Measurements from ENCODE around the gene USF3.

USF3 gene

DNA sequence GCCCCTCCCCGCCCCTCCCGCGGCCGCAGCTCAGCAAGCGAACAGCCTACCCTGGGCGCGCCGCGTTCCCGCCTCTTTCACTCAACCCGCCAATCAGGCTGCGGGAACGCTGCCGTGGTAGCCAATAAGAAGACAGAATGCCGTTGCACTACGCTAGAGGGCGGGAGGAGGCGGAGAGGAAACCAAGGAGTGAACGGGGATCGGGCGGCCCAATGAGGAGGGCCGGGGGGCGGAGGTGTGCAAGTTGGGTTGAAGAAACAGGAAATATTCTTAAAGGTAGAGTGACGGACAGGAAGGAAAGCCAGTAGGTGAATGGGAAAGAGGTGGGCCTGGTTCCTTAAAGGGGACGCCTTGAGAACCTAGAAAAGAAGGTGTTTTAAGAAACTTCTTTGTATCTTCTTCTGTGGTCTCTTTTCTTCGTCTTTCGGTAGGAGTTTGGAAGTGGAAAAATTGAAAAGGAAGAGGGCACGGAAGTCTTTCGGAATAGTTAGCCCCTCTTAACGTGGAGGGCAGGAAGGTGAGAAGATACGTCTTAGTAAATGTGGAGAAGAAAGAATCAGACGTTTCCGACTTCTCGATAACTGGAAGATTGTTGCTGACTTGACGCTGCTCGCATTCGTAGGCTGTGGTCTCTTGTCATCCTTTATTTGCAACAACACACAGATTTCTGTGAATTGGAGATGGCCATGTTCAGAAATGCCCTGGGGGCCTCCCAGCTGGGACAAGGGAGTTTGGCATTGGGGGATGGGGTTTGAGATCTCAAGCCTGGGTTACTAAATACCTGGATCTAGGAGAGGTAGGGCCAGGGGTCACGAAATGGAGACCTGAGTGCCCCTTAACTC lies 437 bp upstream of the USF3 start:
- DNase-seq (ENCODE audit: low spot score), result peak; percentile 99

DNA sequence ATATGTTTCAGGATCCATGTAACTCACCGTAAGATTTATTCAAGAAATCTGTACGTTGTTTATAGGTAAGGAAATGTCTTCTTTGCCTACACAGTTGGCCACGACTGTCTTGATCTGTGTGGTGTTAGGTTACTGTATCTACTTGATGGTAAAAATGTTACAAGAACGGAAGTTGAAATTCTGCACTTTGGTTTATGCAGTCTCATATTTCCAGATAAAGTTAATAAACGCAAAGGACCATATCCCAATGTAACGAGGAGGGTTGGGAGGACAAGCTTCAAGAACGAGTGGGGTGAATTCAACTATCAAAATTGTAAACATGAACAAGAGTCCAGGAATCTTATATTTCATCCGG lies 1.0 kb downstream of the USF3 start:
- no peak for DNase-seq (ENCODE audit: low spot score)

DNA sequence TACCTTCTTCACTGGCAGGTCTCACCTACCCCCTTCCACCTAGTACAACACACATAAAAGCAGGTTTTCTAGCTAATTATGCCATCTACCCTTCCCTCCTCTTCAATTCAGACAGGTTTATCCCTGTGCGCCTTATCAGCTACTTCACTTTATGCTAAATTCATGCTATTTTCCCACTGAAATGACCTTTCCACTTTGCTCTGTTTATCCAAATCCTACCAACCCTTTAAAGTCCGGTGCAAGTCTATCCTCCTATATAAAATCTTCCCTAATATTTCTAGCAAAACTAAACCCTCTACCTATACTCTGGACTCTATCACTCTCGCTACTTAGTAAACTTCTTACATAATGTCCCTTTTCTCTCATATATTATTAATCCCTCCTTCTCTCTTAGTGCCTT lies 6.0 kb downstream of the USF3 start:
- no peak for DNase-seq (ENCODE audit: low spot score)

DNA sequence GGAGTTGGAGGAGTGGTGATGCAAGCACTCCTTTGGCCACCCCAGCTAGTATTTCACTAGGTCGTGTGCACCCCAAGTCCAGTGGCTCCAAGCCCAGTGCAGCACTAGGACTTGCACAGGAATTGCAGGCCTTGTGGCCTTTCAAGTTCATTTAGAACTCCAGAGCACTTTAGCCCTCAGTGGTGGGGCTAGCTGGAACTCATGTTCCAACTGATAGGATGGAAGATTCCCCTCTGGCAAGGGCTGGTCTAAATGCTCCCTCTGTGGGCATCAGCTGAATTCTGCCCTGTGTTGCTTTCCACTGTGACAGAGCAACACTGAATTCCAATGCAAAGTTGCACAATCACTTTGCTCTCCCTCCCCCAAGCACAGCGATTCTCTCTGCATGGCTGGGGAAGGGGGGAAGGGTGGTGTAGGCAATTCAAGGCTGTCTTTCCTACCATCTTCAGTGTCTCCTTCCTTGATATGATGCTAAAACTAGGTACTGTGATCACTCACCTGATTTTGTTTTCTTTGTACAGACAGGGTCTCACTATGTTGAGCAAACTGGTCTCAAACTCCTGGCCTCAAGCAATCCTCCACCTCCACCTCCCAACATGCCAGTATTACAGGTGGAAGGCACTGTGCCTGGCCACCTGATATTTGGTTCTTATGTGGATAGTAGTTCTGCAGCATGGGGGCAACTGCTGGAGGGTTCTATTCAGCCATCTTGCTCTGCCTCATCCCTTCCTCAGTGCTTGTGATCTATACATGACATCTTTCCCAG lies 10.3 kb downstream of the USF3 start:
- DNase-seq (ENCODE audit: low spot score), result no peak

DNA sequence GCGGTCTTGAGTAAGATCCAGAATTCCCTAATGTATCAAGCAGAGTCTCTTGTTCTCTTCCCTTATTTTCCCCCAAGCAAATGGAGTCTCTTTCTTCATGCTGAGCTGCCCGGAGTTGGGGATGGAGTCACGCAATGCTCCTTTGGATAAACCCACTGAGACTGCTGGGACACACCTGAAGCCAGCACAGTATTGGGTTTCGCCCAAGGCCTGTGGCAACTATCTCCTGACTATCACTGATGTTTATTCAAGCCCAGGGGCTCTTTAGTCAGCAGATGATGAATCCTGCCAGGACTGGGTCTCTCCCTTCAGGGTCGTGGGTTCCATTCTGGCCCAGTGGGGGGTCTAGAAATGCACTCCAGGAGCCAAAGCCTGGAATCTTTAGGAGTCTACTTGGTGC lies 11.3 kb downstream of the USF3 start:
- no peak for DNase-seq (ENCODE audit: low spot score)

DNA sequence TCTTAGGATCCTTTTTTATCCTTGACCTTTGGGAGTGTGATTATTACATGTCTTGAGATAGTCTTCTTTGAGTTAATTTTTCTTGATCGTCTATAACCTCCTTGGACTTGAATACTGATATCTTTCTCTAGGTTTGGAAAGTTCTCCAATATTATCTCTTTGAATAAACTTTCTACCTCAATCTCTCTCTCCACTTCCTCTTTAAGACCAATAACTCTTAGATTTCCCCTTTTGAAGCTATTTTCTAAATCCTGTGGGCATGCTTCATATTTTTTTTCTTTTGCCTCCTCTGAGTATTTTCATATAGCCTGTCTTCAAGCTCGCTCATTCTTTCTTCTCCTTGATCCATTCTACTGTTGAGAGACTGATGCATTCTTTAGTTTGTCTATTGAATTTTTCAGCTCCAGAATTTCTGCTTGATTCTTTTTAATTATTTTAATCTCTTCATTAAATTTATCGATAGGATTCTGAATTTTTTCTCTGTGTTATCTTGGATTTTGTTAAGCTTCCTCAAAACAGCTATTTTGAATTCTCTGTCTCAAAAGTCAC lies 12.1 kb downstream of the USF3 start:
- no peak for DNase-seq (ENCODE audit: low spot score)

DNA sequence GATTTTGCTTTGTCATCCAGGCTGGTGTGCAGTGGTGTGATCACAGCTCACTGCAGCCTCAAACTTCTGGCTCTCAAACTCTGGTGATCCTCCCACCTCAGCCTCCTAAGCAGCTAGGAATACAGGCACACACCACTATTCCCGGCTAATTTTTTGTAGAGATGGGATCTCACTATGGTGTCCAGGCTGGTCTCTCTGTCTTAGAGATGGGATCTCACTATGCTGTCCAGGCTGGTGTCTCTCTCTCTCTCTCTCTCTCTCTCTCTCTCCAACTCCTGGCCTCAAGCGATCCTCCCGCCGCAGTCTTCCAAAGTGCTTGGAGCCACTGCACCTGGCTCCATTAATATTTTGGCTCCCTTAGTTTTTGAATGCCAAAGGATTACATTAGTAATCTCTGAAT lies 17.7 kb downstream of the USF3 start:
- no peak for DNase-seq (ENCODE audit: low spot score)

DNA sequence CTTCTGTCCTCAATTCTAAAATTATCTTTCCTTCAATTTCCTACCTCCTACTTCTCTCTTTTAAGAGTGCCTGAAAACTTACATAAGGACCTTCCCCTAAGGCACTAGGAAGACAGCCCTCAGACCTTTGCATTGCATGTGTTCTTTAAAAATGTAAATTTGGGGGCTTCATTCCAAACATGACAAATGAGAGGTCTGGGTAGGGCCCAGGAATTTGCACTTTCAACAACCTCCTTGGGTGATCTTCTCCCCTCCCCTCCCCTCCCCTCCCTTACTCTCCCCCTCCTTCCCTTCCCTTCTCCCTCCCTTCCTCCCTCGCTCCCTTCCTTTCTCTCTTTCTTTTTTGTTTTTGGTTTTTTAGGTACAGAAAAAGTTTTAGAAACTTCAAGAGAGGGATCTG lies 18.7 kb downstream of the USF3 start:
- DNase-seq (ENCODE audit: low spot score), result no peak

DNA sequence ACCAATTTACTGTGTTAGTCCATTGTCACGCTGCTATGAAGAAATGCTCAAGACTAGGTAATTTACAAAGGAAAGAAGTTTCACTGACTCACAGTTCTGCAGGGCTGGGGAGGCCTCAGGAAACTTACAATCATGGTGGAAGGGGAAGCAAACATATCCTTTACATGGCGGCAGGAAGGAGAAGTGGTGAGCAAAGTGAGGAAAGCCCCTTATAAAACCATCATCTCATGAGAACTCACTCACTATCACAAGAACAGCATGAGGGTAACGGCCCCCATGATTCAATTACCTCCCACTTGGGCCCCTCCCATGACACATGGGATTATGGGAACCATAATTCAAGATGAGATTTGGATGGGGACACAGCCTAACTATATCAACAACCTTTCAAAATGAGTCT lies 20.2 kb downstream of the USF3 start:
- DNase-seq (ENCODE audit: low spot score), result no peak

DNA sequence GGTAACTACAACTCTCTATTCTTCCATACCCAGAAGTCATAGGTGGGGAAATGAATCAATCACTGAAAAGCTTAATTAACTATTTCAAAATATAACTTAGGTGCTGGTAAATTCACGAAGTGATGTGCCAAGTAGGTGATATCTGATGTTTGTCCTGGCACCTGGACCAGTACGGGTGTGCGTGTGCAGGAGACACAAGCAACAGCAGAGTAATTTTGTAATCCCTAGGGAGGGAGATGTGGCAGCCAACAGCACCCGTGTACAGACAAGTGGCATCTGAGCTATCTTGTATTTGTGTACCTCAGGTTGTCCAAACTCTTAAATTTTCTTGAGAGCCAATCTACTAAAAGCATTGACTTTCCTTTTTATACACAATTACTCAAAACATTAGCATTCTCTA lies 22.8 kb downstream of the USF3 start:
- DNase-seq (ENCODE audit: low spot score), result no peak

DNA sequence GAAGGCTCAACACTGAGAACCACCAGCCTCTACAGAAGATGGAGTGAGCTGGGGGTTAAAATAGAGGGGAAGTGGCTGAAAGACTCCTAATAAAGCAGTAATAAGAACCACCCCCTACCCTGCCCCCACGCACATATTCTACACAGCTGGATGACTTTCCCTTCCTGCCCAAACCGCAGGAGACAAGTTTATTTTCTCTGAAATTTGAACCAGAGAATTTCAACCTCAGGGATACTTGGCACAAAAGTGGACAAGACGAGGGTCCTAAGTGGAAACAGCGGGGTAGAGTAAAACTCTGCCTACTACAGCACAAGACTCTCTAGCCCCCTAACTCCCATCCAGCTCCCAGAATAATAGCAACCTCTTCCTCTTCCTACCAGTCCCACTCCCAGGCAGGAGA lies 28.4 kb downstream of the USF3 start:
- DNase-seq (ENCODE audit: low spot score), result no peak

DNA sequence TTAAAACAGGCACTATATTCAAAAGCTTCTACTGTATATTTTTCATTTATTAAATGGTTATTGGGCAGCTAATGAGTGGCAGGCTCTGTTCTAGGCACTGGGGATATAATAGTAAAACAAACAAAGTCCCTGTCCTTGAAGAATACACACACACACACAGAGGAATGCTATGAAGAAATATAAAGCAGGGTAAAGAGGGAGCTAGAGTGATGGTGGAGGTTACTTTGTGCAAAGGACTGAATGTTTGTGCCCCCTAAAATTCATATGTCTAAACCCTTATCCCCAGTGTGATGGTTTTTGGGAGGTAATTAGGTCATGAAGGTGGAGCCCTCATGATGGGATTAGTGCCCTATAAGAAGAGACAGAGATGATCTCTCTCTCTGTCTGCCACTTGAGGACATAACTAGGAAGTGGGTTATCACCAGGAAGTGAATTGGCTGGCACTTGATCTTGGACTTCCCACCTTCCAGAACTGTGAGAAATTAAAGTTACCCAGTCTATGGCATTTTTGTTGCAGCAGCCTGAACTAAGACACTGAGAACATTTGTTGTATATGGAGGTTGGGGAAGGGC lies 31.8 kb downstream of the USF3 start:
- DNase-seq (ENCODE audit: low spot score), result no peak

DNA sequence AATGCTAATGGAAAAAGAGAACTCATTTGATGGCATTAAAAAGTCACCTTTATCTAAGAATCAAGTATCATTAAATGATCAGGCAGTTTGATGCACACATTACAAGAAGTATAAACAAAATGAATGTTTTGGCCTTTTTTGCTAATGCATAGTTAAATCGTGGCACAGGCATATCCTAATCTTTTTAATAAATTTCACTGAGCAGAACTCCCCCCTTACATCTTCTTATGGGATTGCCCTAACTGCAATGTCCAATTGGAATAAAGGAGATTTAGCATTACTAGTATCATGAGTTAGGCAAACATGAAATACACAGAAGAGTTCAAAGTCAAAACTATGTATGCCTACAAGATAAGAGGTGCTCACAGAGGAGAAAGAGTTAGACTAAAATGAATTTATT lies 32.7 kb downstream of the USF3 start:
- no peak for DNase-seq (ENCODE audit: low spot score)

DNA sequence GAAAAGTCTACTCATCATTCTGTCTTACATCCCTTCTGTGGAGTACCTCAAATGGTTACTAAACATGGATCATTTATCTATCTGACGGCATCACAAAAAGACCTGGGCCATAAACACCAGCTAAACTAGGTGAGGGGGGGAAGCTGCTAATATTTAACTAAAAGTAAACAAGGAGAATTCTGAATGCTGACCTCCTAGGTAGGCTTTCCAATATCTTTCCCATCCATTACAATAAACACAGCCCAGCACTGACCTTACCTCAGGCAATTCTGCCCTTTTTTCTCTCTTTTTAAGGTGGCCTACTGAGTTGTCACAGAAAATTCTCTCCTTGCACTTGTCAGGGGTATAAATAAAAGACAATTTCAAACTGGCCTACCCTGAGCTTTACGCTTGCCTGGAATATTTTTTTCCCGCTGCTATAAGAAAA lies 33.1 kb downstream of the USF3 start:
- DNase-seq (ENCODE audit: low spot score), result no peak

DNA sequence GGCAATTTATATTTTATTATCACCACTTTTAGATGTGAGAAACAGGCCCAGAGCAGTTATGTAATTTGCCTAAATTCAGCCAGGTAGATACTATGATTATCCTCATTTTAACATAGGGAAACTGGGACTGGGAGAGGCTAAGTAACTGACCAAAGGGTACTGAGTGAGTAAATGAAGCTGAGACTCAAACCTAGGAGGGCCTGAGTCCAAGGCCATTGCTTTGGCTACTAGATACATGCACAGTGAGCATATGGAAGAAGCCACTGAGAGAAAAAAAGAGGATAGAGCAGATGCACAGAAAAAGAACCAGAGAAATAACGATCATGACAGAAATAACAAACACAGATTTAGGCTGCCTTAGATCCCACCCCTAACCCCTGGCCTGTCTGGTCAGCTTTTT lies 33.6 kb downstream of the USF3 start:
- DNase-seq (ENCODE audit: low spot score), result no peak

DNA sequence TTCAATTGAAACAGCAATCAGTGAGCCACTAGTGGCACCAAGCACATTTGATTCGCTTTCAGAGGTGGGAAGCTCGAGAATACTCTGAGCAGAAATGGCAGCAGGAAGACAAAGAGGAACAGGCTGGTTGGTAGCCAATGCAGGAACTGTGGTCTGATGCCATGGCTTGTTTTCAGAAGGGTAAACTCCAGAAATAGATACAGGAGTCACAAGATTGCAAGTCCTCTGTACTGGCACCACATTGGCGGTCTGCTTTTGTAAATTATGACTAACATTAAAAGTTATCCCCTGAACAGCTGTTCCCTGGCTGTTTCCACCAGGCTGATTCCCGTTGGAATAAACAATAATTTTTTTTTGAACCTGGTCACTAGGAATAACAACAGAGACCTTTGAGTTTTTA lies 35.5 kb downstream of the USF3 start:
- DNase-seq (ENCODE audit: low spot score), result no peak

DNA sequence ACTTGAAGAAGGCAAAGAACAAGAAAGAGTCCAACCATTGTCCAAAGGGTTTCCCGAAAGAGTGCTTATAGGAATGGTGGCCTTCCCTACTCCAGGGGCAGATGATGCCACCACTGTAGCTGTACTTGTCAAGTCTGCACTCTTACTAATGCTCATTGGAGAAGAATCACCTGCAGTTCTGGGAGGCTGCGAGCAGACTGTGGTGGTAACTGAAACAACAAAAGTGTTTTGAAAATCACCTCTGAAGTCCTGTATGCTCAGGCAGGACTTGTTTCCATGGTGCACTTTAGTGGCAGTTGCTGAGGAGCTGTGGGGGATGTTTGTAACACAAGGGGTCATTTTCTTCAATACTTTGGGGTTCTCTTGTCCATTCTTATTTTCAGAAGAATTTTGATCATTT lies 36.0 kb downstream of the USF3 start:
- DNase-seq (ENCODE audit: low spot score), result no peak

DNA sequence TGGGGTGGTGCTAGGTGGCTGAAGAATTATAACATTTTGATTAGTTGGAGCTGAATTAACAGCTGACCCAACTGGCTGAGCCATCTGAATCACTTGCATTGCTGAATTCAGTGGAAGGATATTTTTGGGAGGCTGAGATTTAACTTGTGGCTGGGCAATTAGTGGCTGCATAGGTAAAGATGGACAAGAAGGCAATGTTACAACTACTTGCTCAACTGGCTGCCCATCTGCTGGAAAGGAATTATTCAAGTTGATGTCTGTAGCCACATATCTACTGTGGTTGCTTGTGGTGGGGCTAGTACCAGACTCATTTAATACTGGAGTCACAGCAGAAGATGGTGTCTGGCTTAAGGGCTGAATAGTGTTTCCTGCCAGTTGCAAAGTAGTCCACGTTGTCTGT lies 36.4 kb downstream of the USF3 start:
- DNase-seq (ENCODE audit: low spot score), result no peak

DNA sequence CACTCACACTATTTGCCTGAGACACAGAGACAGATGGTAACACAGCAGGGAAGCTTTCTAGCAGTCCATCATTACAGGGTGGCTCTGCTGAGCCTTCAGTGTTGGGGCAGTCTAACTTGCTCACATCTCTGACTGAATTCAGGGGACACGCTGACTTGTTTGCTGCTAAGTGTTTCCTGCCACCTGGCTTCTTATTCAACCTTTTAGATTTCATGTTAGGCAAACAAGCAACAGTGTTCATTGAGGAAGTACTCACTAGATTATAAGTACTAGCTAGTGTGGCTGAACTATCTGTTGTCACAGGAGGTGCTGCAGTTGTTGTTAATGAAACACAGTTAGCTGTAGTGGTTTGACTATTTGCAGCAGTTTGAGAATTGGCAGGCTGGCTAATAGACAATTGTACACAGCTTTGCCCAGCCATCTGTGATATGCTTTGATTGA lies 37.3 kb downstream of the USF3 start:
- DNase-seq (ENCODE audit: low spot score), result no peak

DNA sequence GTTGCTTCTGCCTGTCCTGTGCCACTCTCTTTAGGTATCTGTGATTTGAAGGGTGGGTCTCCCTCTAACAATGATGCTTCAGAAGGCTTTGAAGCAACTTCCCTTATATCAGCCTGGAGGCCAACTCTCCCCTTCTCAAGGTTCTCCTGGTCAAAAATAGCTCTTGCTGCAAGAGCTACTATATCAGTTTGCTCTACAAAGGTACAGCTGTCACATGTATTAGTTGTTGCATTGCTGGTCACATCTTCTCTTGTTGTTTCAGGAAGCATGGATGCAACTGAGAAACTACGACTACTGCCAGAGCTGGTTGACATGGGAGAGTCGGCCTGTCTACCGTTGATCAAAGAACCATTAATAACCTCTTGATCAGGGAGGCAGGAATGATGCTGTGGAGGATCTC lies 38.3 kb downstream of the USF3 start:
- no peak for DNase-seq (ENCODE audit: low spot score)

DNA sequence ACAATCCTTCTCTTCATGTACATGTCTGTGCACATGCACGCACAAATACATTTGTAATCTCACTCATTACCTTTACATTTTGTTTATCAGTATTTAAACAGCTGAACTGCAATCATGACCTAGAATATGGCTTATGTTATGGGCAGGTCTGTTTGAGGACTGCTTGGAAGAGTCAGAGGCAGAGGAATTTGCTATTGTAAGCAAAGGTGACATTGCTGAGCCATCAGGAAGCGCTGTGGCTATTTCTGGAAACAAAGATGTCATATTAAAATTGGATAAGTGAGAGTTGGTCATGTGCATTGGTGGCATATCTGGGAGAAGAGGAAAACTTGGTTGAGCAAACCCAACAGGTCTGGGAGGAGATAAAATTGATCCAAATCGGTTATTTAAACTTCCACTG lies 41.6 kb downstream of the USF3 start:
- peak; percentile 3 for DNase-seq (ENCODE audit: low spot score)

DNA sequence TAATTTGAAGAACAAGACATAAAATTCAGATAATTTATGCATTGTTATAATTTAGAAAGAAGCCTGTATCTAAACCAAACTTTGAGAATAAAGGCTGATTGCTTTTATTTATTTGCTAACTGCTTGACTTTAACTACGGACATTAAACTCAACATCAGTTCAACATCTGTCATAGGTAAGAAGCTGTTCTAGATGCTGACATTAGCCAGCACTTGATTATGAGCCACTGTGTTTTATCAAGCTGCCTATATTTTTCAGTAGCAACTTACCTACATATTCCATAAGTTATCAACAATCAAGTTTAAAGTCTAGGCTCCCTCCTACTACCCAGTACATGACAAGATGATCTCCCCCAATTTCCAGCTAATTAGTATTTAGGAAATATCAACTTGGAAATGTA lies 42.1 kb downstream of the USF3 start:
- DNase-seq (ENCODE audit: low spot score), result no peak
